Embryonic facial prominence (tissue), 1 donor: ENCODE data around the gene UCHL5.
"Not testable (repeated sequence)": the region's sequence is repeated elsewhere in the genome, so short reads cannot be mapped to it uniquely, and the experiment has no call there.

ENCODE experiments used
- DNase-seq: peaks from one replicate; pipeline ENCODE4 v3.0.0-alpha.2; 2016; ENCODE audit errors: extremely low spot score

UCHL5 gene

DNA sequence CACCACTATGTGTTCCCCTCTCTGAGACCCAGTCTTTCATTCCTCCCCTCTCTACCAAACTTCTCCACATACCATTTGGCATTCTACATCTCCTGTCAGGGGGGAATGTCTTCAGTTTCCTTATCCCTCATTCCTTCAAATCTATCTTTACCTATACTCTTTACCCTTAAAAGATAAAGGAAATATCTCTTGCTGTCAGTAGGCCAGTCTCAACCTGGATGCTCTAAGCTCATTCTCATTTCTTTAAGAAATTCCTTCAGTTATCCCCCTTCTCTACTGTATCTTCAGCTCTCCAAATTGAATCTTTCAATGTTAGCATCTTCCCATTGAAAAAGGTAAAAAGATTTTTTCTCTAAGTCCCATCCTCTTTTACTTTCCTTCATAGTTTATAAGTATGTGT lies 6.8 kb upstream of the UCHL5 start:
- DNase-seq: no peak

DNA sequence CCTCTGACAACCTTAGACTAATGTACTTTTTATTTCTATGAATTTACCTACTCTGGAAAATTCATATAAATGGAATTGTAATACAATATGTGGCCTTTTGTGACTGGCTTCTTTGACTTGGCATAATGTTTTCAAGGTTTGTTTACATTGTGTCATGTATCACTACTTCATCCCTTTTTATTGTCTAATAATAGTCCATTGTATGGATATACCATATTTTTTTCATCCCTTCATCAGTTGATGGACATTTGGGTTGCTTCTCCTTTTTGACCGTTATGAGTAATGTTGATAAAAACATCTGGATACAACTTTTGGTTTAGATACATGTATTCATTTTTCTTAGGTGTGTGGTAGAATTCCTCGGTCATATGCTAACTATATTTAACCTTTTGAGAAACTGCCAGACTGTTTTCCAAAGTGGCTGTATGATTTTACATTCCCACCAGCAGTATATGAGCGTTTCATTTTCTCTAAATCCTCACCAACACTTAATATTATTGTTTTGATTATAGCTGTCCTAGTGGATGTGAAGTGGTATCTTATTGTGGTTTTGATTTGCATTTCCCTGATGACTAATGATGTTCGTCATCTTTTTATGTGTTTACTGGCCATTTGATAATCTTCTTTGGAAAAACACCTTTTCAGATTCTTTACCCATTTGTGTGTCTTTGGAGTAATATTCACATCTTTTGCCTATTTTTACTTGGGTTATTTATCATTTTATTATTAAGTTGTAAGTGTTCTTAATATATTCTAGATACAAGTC lies 3.7 kb upstream of the UCHL5 start:
- no peak for DNase-seq

DNA sequence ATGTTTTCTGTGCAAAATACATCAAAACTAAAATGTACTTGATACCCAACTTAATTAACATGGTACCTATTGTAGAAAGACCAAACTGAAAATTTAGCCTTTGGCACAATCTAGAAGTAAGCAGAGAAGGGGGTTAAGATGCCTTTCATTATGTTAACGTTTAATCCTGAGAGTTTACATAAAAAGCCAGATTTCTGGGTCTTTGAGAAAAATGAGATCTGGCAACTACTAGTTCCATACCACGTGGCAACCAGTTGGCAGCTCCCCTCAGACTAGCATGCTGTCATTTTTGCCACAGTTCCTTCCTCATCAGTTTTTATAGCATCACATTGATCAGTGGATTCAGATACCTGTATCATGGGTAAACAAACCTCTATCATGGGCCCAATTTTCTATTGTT lies 1.8 kb upstream of the UCHL5 start:
- no peak for DNase-seq

DNA sequence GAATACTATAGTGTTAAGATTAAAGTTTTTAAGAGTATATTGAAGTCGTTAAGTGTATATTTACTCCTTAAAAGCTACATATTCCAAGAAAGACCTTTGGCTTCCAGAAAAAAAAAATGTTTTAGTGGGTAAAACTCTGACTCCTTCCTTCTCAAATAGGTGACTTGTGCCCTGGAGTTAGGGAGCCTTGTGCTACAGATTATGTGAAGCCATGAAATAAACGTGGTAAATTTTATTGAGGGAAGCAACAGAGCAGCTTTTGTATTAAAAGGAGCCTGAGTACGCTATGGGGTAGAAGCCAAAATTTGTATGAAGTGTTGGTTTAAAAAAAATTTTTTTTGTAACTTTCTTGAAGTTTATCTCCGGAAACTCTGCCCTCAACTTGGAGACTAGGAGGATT lies 1.2 kb upstream of the UCHL5 start:
- DNase-seq: no peak

DNA sequence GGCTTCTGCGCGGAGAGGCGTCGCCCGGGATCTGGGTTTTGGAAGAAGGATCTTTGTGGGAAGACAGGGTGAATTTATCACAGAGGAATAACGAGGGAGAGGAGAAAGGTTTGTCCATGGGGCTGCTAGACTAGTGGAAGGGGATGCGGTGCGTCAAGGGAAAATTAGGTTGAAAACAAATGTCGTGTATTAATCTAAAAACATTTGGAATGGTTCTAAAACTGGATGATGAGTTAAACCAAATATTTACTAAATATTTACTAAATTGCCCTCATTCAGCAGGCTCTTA lies 899 bp upstream of the UCHL5 start:
- DNase-seq: no peak

DNA sequence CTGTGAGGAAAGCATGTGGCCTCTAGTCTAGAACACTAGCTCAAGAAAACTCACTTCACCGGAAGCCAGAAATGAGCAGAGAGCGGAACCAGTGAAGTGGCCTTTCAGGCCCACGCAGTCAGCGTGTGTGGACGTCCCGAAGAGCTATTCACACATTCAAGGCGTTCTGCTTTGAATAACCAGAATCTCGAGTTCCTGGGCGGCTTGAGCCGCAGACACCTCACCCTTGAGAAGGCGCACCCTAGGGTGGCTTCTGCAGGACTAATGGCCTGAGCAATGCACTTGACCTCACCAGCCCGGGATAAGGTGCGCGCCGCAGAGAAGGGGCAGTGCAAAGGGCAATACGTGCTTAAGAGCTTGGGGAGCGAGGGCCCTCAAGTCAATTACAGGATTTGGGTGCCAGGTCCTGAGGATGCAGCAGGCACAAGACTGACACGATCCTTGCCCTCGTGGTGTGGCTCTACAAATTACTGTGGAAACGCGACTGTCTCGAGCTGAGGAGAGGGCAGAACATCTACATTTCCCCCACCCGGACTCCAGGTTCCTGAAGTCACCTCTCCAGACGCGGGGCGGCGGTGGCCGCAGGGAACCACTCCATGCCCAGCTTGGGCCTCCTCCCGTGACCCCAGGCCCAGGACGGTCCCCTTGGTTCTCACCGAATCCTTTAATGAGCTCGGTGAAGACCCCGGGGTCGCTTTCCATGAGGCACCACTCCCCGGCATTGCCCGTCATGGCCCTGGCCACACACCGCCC lies 455 bp downstream of the UCHL5 start:
- DNase-seq: no peak

DNA sequence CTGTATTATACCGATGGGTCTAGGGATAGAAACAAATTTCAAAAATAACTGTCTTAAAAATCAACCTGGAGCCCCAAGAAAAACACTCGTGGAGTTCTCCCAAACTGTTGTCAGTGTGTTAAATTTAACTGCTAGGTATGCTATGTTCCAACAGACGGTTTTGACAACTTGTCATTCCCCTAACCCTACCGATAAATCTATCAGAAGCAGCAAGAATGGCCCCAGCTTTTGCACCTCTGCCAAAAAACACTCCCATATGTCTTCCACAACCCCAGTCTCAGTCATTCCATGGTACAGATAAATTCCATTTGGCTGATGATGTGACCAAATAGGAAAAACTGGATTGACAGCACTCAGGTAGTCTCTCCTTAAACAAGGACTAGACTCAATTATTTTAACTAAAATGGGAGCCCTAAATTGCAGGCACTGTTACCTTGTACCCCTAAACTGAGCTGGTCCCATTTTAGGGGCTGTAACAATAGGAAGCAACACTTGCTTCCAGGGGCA lies 4.9 kb downstream of the UCHL5 start:
- no peak for DNase-seq

DNA sequence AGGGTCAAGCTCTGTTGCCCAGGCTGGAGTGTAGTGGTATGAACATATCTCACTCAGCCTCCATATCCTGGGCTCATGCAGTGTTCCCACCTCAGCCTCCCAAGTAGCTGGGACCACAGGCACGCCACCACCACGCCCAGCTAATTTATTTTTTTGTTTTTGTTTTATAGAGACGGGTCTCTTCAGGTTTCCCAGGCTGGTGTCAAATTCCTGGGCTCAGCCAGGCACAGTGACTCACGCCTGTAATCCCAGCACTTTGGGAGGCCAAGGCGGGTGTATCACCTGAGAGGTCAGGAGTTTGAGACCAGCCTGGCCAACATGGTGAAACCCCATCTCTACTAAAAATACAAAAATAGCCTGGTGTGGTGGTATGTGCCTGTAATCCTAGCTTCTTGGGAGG lies 10.2 kb downstream of the UCHL5 start:
- DNase-seq: not testable (repeated sequence)

DNA sequence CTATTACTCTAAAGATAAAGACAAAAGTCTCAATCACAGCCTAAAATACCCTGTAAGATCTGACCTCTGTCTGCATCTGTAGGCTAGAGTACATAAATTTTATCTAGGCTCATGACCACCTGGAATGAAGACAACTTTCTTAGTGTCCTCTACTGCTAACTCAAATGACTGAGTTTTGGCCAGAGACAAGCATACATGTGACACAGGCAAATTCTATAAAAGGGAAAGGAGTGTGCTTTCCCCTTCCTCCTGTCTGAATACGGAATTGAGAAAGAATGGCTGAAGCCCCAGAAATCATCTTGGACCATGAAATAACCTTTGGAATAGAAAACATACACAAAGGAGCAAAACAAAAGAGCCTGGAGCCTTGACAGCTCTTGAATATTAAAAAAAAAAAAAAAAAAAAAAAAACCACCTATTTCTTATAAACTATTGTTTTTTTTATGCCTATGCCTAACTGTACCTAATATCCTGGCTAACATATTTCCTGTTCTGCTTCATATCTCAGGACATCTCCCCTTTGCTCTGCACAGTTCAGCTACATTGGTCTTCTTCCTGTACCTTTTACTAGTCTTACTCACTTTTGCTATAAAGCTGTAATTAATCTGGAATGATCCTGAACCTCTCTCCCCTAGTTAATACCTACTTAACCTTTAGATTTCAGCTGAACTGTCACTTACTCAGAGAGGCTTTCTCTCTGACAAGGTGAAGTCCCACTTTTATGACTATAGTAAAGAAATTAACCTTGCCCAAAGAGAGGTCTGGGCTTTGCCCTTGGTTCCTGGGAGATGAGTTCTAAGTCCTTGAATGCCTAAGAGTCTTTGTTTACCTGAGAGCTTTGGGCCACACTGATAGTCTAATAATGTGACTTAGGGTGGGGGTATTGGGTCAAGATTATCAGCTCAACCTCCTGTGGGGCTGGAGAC lies 16.1 kb downstream of the UCHL5 start:
- no peak for DNase-seq

DNA sequence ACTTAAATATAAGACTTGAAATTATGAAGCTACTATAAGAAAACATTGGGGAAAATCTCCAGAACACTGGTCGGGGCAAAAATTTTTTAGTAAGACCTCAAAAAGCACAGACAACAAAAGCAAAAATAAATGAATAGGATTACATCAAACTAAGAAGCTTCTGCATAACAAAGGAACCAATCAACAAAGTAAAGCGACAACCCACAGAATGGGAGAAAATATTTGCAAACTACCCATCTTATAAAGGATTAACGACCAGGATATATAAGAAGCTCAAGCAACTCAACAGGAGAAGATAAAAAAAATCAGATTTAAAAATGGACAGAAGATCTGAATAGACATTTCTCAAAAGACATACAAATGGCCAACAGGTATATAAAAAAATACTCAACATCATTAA lies 19.1 kb downstream of the UCHL5 start:
- no peak for DNase-seq

DNA sequence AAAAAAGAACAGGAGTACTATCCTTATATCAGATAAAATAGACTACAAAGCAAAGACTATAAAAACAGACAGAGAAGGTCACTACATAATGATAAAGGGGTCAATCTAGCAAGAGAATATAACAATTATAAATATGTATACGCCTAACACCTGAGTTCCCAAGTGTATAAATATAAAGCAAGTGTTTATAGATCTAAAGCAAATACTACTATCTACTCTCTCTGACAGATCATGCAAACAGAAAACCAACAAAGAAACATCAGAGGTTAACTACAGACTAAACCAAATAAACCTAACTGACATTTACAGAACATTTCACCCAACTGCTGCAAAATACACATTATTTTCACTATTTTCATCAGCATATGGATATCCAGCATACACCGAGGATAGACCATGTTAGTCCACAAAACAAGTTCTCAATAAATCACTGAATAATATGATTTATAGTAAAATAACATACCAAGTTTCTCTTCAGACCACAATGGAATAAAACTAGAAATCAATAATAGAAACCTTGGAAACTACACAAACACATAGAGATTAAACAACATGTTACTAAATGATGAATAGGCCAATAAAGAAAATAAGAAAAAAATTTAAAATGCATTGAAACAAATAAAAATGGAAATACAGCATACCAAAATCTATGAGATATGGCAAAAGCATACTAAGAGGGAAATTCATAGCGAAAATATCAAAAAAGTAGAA lies 22.7 kb downstream of the UCHL5 start:
- no peak for DNase-seq

DNA sequence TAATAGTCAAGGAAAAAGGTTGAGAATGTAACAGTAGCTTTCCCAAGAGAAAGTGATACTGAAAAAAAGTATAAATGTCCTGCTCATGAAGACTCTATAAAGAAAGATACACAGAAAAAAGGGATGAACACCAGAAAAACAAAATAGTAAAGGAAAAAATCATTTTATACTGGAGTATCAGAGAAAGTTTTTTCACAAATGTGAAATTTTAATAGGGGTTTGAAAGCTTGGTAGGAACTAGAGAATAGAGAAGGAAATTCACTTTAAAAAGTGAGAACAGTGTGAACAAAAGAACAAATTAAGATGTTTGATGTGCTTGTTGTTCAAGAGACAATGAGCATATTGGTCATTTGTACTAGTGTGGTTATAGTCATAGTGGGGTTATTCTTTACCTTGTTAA lies 25.6 kb downstream of the UCHL5 start:
- DNase-seq: no peak

DNA sequence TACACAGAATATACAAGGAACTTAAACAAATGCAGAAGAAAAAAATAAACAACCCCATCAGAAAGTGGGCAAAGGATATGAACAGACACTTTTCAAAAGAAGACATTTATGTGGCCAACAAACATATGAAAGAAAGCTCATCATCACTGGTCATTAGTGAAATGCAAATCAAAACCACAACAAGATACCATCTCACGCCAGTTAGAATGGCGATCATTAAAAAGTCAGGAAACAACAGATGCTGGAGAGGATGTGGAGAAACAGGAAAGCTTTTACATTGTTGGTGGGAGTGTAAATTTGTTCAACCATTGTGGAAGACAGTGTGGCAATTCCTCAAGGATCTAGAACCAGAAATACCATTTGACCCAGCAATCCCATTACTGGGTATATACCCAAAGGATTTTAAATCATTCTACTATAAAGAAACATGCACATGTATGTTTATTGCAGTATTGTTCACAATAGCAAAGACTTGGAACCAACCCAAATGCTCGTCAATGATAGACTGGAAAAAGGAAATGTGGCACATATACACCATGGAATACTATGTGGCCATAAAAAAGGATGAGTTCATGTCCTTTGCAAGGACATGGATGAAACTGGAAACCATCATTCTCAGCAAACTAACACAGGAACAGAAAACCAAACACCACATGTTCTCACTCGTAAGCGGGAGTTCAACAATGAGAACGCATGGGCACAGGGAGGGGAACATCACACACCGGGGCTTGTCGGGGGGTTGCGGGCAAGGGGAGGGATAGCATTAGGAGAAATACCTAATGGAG lies 26.3 kb downstream of the UCHL5 start:
- not testable (repeated sequence) for DNase-seq

DNA sequence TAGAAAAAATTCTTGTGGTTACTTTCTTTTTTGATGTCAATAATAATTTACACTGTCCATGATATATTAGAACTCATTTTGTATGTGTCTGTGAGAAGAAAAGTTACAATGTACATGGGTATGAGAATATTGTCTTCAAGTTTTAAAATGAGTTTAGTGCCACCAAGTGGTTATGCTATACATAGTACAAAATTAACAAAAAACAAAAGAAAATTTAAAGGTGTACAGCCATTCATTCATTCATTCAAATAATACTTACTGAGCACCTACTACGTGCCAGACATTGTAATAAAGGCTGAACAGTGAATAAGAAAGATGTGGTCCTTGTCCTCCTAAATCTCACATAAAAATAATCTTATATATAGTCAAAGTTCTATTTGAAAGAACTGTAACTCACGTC lies 27.7 kb downstream of the UCHL5 start:
- no peak for DNase-seq

DNA sequence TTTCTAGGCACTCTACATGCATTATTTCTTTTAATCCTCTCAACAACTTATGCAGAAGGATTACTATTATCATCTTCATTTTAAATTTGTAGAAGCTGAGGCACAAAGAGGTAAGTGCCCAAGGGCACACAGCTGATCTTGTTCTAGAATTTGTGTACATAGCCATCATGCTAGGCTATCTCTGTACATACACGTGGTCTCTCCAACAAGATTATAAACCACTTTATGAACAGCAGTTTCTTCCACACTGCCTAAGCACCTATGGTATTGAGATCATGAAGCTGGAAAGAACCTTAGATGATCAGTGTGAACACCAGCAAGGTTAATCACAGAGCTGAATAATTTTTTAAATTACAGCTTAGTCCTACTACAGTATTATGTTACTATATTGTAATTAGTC lies 28.9 kb downstream of the UCHL5 start:
- DNase-seq: no peak

DNA sequence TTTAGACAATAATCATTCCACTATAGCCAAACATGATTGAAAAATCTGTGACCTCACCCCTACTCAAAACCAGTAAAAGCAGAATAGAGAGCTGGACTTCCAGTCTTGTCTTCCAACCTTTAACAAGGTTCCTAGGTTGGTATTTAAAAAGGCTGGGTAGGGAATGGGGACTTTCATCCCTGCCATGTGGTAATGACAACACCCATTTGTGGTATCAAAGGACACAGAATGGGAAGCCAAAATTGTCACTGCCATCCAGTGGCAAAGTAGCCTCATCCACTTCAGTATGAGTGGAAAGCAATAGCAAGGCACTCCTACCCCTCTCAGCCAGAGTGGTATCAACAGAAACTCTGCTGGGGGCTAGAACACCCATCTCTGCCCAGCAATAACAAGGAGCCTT lies 33.9 kb downstream of the UCHL5 start:
- no peak for DNase-seq

DNA sequence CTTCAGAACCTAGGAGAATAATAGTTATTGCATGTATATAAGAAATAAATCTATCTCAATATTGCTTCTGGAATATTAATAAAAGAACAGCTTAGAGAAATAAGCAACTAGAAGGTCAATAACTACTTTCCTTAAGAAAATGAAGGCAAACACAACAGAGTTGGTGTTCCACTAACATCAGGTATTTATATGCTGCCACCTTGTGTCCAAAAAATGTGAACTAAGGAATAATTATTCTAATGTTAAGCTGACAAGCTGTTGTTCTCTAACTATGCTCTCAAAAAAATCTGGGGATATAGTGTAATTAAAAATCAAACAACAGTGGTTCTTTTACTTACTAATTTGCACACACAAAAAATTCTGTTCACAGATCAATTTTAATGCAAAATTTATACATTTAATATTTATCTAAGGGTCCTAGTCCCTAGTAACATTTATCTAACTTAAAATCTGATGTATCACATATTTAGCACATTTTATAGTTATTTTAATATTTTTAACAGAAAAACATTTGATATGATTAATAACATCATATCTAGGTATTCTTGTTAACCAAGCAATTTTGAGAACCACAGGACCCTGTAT lies 39.6 kb downstream of the UCHL5 start:
- peak; percentile 37 for DNase-seq

DNA sequence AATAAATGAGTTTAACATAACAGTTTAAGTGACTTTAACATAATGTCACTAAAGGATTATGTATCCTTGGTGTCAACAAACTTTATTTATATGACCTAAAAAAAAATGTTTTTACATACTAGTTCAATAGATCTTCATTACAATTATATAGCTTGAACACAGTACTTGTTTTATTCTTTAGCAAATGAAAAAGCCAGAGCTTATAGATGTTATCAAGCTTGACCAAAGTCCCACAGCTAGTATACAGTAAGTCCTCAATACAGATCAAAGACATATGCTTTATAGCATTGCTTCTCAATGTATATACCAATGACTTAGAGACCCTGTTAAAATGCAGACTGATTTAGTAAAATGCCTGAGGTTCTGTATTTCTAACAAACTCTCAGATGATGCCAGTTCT lies 42.4 kb downstream of the UCHL5 start:
- no peak for DNase-seq

DNA sequence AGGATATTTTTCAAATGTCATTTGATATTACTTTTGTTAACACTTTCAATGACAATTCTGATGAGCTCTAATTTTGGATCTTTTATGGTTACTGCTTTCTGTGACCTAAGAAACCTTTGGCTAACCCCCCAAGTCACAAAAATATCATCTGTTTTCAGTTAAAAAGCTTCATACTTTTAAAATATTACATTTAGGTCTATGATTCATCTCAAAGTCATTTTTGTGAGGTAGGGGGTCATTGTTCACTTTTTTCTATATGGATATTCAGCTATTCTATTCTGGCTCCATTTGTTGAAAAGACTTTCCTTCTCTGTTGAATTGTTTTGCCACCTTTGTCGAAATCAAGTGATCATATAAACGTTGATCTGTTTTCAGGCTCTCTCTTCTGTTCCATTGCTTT lies 44.8 kb downstream of the UCHL5 start:
- DNase-seq: no peak

DNA sequence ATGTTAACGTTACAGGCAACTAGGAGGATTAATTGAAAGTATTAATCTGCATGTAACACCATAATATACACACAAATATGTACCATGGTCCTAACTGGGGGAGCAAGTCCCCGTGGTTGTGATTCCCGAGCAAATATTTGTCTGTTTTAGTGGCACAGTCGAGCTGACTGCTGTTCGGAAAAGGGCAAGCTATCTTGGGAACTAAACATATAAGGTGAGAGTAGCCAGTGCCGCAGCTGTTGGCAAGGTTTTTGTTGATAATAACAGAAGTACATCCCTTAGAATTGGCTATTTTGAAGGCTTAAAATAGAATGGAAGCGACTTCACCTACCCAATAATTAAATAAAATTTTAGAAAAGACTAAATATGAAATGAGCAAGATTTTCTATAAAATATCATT lies 45.5 kb downstream of the UCHL5 start:
- no peak for DNase-seq

DNA sequence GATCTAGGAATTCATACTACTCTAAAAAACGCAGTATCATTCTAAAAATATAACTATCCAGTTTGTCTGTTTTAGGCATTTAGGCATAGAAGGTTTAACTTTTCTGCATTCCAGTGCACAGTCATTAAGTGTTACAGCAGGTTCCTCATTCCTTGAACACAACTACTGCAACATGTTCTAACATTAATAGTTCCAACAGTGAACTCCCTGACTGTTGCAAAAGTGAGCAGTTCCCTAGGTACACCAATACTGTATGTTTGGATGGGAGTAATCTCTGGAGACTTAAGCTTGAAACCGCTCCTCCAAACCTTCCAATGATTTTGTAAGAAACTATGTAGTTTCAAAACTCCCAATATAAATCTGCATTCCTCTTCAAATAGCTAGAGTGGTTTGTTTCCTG lies 46.2 kb downstream of the UCHL5 start:
- DNase-seq: no peak
